ENCODE results near the gene PIAS1. TPM values are rescaled to one million over a fixed set of nuclear protein-coding genes. Genes with fewer than 3 reads are reported as not detected.

The PIAS1 gene
- total RNA-seq, 1 experiment from 2014 or later, result 25.9 TPM

DNA sequence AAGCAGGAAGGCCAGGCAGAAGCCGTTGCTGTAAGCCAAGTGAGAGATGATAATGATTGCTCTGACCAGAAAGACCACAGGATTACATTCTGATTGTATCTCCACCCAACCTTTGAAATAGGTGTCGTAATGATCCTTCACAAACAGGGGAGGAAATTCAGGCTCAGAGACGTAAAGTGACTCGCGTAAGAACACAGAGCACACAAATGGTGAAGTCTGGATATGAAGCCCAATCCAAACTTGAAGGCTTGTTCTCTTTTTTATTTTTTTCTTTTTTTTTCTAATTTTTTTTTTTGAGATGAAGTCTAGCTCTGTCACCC is 25.3 kb upstream of the PIAS1 start:
- H3K4me3 ChIP-seq (replicated peaks in 1 of 2; ENCODE audit: low read depth in 1 of 2, low read length in 2 of 2), result no peak overlapping the region
- TF ChIP-seq, protein P1, sequence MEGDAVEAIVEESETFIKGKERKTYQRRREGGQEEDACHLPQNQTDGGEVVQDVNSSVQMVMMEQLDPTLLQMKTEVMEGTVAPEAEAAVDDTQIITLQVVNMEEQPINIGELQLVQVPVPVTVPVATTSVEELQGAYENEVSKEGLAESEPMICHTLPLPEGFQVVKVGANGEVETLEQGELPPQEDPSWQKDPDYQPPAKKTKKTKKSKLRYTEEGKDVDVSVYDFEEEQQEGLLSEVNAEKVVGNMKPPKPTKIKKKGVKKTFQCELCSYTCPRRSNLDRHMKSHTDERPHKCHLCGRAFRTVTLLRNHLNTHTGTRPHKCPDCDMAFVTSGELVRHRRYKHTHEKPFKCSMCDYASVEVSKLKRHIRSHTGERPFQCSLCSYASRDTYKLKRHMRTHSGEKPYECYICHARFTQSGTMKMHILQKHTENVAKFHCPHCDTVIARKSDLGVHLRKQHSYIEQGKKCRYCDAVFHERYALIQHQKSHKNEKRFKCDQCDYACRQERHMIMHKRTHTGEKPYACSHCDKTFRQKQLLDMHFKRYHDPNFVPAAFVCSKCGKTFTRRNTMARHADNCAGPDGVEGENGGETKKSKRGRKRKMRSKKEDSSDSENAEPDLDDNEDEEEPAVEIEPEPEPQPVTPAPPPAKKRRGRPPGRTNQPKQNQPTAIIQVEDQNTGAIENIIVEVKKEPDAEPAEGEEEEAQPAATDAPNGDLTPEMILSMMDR (IDR thresholded peaks at IDR 0.05 in 2 of 3, conservative IDR thresholded peaks at IDR 0.05 in 1 of 3; ENCODE audit: borderline replicate concordance in 1 of 3, insufficient read depth in 1 of 3, low read depth in 2 of 3, low read length in 2 of 3), result no peak
- TF ChIP-seq, protein P2, sequence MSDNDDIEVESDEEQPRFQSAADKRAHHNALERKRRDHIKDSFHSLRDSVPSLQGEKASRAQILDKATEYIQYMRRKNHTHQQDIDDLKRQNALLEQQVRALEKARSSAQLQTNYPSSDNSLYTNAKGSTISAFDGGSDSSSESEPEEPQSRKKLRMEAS (IDR thresholded peaks at IDR 0.05), result no peak
- no peak for TF ChIP-seq ELF1 (IDR thresholded peaks at IDR 0.05; ENCODE audit: borderline replicate concordance, low read depth)
- TF ChIP-seq SRF (IDR thresholded peaks at IDR 0.05; ENCODE audit: low read depth), result no peak
- TF ChIP-seq EZH2phosphoT487 (IDR thresholded peaks at IDR 0.05; ENCODE audit: borderline replicate concordance), result no peak
- no peak for TF ChIP-seq POLR2AphosphoS5 (IDR thresholded peaks at IDR 0.05; ENCODE audit: low read depth, low read length)
- TF ChIP-seq YY1 (IDR thresholded peaks at IDR 0.05; ENCODE audit: extremely low read depth, insufficient replicate concordance, low read depth, low read length), result no peak
- TF ChIP-seq SIN3A (IDR thresholded peaks at IDR 0.05; ENCODE audit: low read depth), result no peak
- H3K79me2 ChIP-seq (ENCODE audit: insufficient read depth, low read length), result no peaks in the 10 kb centered on the region
- DNase-seq (ENCODE audit: low read depth, low spot score) (no peak), ATAC-seq (no peak)
- H3K4me1 ChIP-seq (ENCODE audit: control insufficient read depth in 1 of 2, insufficient read depth in 2 of 2, low read length in 2 of 2), result no peaks in the 10 kb centered on the region
- H3K4me2 ChIP-seq (ENCODE audit: low read length), result no peak overlapping the region
- no TSS peak for BruUV-seq (replicated peaks)
- intact Hi-C loops (cut with micrococcal nuclease), result no loop called here
- no peak overlapping the region for H2AFZ ChIP-seq (ENCODE audit: low read depth, low read length, poor library complexity, severe bottlenecking)
- RAD21 ChIA-PET (ENCODE audit: low non-redundant PET in 1 of 2, low total read pairs in 2 of 2, uncharacterized antibody in 2 of 2, unreplicated experiment in 2 of 2), result no interaction called here
- no peak overlapping the region for H3K27ac ChIP-seq (ENCODE audit: low read depth, low read length)
- CTCF ChIA-PET, result no interaction called here
- POLR2A ChIA-PET, result no interaction called here
- H4K20me1 ChIP-seq (ENCODE audit: insufficient read depth), result no peaks in the 10 kb centered on the region
- H3K9me3 ChIP-seq (ENCODE audit: control insufficient read depth in 1 of 2, insufficient read depth in 1 of 2, low read depth in 1 of 2, low read length in 2 of 2), result no peaks in the 10 kb centered on the region
- no peaks in the 10 kb centered on the region for H3K36me3 ChIP-seq (ENCODE audit: control insufficient read depth in 1 of 2, insufficient read depth in 2 of 2, low read length in 2 of 2)
- no peak overlapping the region for H3K9ac ChIP-seq (ENCODE audit: low read length)
- no peaks in the 10 kb centered on the region for H3K9me2 ChIP-seq (ENCODE audit: insufficient read depth)
- H3K27me3 ChIP-seq (ENCODE audit: insufficient read depth, low read length), result no peaks in the 10 kb centered on the region

DNA sequence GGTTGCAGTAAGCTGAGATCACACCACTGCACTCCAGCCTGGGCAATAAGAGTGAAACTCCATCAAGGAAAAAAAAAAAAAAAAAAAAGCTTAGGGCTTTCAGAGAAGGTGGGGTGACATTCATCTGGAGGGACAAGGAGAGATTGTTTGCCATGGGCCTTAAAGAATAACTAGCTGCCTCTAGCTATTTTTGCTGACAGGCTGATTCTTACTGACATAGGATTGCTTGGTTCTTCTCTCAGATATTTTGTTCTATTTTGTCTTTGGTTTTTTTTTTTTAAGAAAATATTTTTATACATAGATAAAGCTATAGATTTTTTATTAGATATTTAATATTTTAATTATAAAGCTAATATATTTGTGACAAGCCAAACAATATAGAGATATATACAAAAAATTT is 24.2 kb upstream of the PIAS1 start:
- H4K20me1 ChIP-seq (ENCODE audit: insufficient read depth), result no peaks in the 10 kb centered on the region
- no TSS peak for BruUV-seq (replicated peaks)
- ChIA-PET RAD21 (ENCODE audit: low non-redundant PET in 1 of 2, low total read pairs in 2 of 2, uncharacterized antibody in 2 of 2, unreplicated experiment in 2 of 2) (no interaction called here), POLR2A (no interaction called here), CTCF (no interaction called here)
- H3K4me2 ChIP-seq (ENCODE audit: low read length), result no peak overlapping the region
- H3K4me3 ChIP-seq (replicated peaks in 1 of 2; ENCODE audit: low read depth in 1 of 2, low read length in 2 of 2), result no peak overlapping the region
- no peaks in the 10 kb centered on the region for H3K27me3 ChIP-seq (ENCODE audit: insufficient read depth, low read length)
- H3K9me3 ChIP-seq (ENCODE audit: control insufficient read depth in 1 of 2, insufficient read depth in 1 of 2, low read depth in 1 of 2, low read length in 2 of 2), result no peaks in the 10 kb centered on the region
- no peaks in the 10 kb centered on the region for H3K79me2 ChIP-seq (ENCODE audit: insufficient read depth, low read length)
- no peak overlapping the region for H3K9ac ChIP-seq (ENCODE audit: low read length)
- no peak overlapping the region for H2AFZ ChIP-seq (ENCODE audit: low read depth, low read length, poor library complexity, severe bottlenecking)
- intact Hi-C loops (cut with micrococcal nuclease), result no loop called here
- H3K9me2 ChIP-seq (ENCODE audit: insufficient read depth), result no peaks in the 10 kb centered on the region
- DNase-seq (ENCODE audit: low read depth, low spot score) (no peak), ATAC-seq (no peak)
- H3K36me3 ChIP-seq (ENCODE audit: control insufficient read depth in 1 of 2, insufficient read depth in 2 of 2, low read length in 2 of 2), result no peaks in the 10 kb centered on the region
- H3K4me1 ChIP-seq (ENCODE audit: control insufficient read depth in 1 of 2, insufficient read depth in 2 of 2, low read length in 2 of 2), result no peaks in the 10 kb centered on the region
- H3K27ac ChIP-seq (ENCODE audit: low read depth, low read length), result no peak overlapping the region
- TF ChIP-seq POLR2AphosphoS5 (IDR thresholded peaks at IDR 0.05; ENCODE audit: low read depth, low read length), result no peak
- no peak for TF ChIP-seq SP1 (IDR thresholded peaks at IDR 0.05; ENCODE audit: low read depth)
- no peak for TF ChIP-seq JUND (IDR thresholded peaks at IDR 0.05)
- no peak for TF ChIP-seq ZFX (IDR thresholded peaks at IDR 0.05)
- TF ChIP-seq POLR2A (IDR thresholded peaks at IDR 0.05; ENCODE audit: borderline replicate concordance, extremely low read depth, insufficient read depth, insufficient read length), result no peak
- TF ChIP-seq EGR1 (IDR thresholded peaks at IDR 0.05; ENCODE audit: low read depth), result no peak
- TF ChIP-seq, protein P3, sequence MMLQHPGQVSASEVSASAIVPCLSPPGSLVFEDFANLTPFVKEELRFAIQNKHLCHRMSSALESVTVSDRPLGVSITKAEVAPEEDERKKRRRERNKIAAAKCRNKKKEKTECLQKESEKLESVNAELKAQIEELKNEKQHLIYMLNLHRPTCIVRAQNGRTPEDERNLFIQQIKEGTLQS (IDR thresholded peaks at IDR 0.05), result no peak
- TF ChIP-seq CEBPB (IDR thresholded peaks at IDR 0.05; ENCODE audit: low read depth), result no peak
- TF ChIP-seq FOSL1 (IDR thresholded peaks at IDR 0.05; ENCODE audit: low read depth), result no peak
- TF ChIP-seq SRF (IDR thresholded peaks at IDR 0.05; ENCODE audit: low read depth), result no peak
- TF ChIP-seq, protein P2 (IDR thresholded peaks at IDR 0.05), result no peak
- TF ChIP-seq EZH2 (IDR thresholded peaks at IDR 0.05), result no peak
- TF ChIP-seq, protein P1 (IDR thresholded peaks at IDR 0.05 in 2 of 3, conservative IDR thresholded peaks at IDR 0.05 in 1 of 3; ENCODE audit: borderline replicate concordance in 1 of 3, insufficient read depth in 1 of 3, low read depth in 2 of 3, low read length in 2 of 3), result no peak
- no peak for TF ChIP-seq SIN3A (IDR thresholded peaks at IDR 0.05; ENCODE audit: low read depth)

Data from HCT116 (cell line).